Hepatocyte (in vitro differentiated cells): ENCODE data around the gene NUP133. TPM values are rescaled to one million over a fixed set of nuclear protein-coding genes. Genes with fewer than 3 reads are reported as not detected.
"Not testable (repeated sequence)": the region's sequence is repeated elsewhere in the genome, so short reads cannot be mapped to it uniquely, and the experiment has no call there.

Experiments
- DNase-seq: peaks from one replicate; pipeline ENCODE4 v3.0.0-alpha.2; 2016; ENCODE audit warnings: low spot score
- H2AFZ ChIP-seq: fragments of 200-600 bp; sonication (generic); 2 replicates; pipeline ENCODE4 v1.6.0; 2016; ENCODE audit warnings: antibody characterized with exemption, mild to moderate bottlenecking
- H3K27ac ChIP-seq: fragments of 200-600 bp; sonication (generic); 2 replicates; pipeline ENCODE4 v1.5.1; 2016; ENCODE audit warnings: mild to moderate bottlenecking
- H3K27me3 ChIP-seq: fragments of 200-600 bp; sonication (generic); 2 replicates; pipeline ENCODE4 v1.6.1; 2016
- H3K36me3 ChIP-seq: fragments of 200-600 bp; sonication (generic); replicated peaks from 2 replicates; pipeline ENCODE4 v1.5.1; 2016; ENCODE audit warnings: low read depth; ENCODE audit not compliant: insufficient read depth
- H3K4me1 ChIP-seq: fragments of 200-600 bp; sonication (generic); 2 replicates; pipeline ENCODE4 v1.5.1; 2016; ENCODE audit warnings: mild to moderate bottlenecking, moderate library complexity; ENCODE audit not compliant: insufficient read depth
- H3K4me2 ChIP-seq: fragments of 200-600 bp; sonication (generic); 2 replicates; pipeline ENCODE4 v1.6.0; 2016
- H3K4me3 ChIP-seq: fragments of 200-600 bp; sonication (generic); 2 replicates; pipeline ENCODE4 v1.5.1; 2016; ENCODE audit warnings: mild to moderate bottlenecking
- H3K79me2 ChIP-seq: fragments of 200-600 bp; sonication (generic); 2 replicates; pipeline ENCODE4 v1.6.0; 2017; ENCODE audit warnings: mild to moderate bottlenecking
- H3K9me2 ChIP-seq: fragments of 200-600 bp; sonication (generic); replicated peaks from 2 replicates; pipeline ENCODE4 v1.6.0; 2017; ENCODE audit warnings: mild to moderate bottlenecking; ENCODE audit not compliant: insufficient read depth
- H3K9me3 ChIP-seq: fragments of 200-600 bp; sonication (generic); 2 replicates; pipeline ENCODE4 v1.5.1; 2016; ENCODE audit warnings: low read depth, mild to moderate bottlenecking
- H4K20me1 ChIP-seq: fragments of 200-600 bp; sonication (generic); 2 replicates; pipeline ENCODE4 v1.6.0; 2016; ENCODE audit warnings: mild to moderate bottlenecking; ENCODE audit not compliant: insufficient read depth, poor library complexity, severe bottlenecking
- EZH2 ChIP-seq: fragments of 200-600 bp; sonication (generic); IDR thresholded peaks from 2 replicates; pipeline ENCODE4 v1.6.1; 2016; ENCODE audit warnings: antibody characterized with exemption, mild to moderate bottlenecking, borderline replicate concordance
- EZH2phosphoT487 ChIP-seq: fragments of 200-600 bp; sonication (generic); IDR thresholded peaks from one replicate; pipeline ENCODE4 v1.6.1; 2018; ENCODE audit warnings: antibody characterized with exemption, mild to moderate bottlenecking, low read depth, moderate library complexity; ENCODE audit not compliant: unreplicated experiment, severe bottlenecking
- WGBS: methylation state at CpG from one replicate; pipeline ENCODE4 v1.1.6; 2016; ENCODE audit warnings: low lambda C conversion rate; ENCODE audit errors: missing lambda C conversion rate; 5-methylcytosine and 5-hydroxymethylcytosine counted together
- polyA plus RNA-seq: library from polyadenylated mRNA; unstranded; fragments of >200 nt; fragmentation: Nextera tagmentation; extraction: Ambion mirVana; gene quantifications from 2 replicates; pipeline ENCODE4 v1.2.1, GENCODE V29; 2016
- total RNA-seq: library from RNA; depleted of rRNA; stranded (reverse); fragments of >200 nt; gene quantifications from 2 replicates; pipeline ENCODE4 v1.2.3, GENCODE V29; 2014
- TF ChIP-seq, protein P1 (sequence below): fragments of 200-600 bp; sonication (generic); IDR thresholded peaks from 2 replicates; pipeline ENCODE4 v1.5.1; 2016; ENCODE audit warnings: antibody characterized with exemption, mild to moderate bottlenecking; ENCODE audit not compliant: poor library complexity

Gene NUP133
- total and polyA plus RNA-seq, 2 experiments from 2014 or later, result 18.8 to 33.2 TPM

DNA sequence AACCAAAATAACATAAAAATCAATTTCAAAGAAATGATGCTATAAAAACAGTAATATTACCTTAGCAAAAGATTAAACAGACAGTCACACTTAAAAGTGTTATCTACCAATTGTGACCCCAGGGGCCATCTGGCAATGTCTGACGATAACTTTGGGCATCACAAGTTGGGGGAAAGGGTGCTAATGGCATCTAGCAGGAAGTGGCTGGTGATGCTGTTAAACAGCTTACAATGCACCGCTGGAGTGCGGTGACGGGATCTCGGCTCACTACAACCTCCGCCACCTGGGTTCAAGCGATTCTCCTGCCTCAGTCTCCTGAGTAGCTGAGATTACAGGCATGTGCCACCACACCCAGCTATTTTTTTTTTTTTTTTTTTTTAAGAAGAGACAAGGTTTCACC, 27.6 kb downstream of the NUP133 start:
- no peaks in the 10 kb centered on the region for H3K4me1 ChIP-seq
- TF ChIP-seq EZH2 (no peak), EZH2phosphoT487 (no peak)
- TF ChIP-seq, protein P1, sequence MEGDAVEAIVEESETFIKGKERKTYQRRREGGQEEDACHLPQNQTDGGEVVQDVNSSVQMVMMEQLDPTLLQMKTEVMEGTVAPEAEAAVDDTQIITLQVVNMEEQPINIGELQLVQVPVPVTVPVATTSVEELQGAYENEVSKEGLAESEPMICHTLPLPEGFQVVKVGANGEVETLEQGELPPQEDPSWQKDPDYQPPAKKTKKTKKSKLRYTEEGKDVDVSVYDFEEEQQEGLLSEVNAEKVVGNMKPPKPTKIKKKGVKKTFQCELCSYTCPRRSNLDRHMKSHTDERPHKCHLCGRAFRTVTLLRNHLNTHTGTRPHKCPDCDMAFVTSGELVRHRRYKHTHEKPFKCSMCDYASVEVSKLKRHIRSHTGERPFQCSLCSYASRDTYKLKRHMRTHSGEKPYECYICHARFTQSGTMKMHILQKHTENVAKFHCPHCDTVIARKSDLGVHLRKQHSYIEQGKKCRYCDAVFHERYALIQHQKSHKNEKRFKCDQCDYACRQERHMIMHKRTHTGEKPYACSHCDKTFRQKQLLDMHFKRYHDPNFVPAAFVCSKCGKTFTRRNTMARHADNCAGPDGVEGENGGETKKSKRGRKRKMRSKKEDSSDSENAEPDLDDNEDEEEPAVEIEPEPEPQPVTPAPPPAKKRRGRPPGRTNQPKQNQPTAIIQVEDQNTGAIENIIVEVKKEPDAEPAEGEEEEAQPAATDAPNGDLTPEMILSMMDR, result no peak
- no peaks in the 10 kb centered on the region for H3K9me2 ChIP-seq
- 92% methylated on average over 7 of the region's 7 CpGs for WGBS
- H3K36me3 ChIP-seq, result no peaks in the 10 kb centered on the region
- DNase-seq, result no peak
- H2AFZ ChIP-seq, result no peak overlapping the region
- H3K4me3 ChIP-seq, result no peak overlapping the region
- no peaks in the 10 kb centered on the region for H4K20me1 ChIP-seq
- peaks cover 4% of the 10 kb centered on the region for H3K79me2 ChIP-seq
- H3K4me2 ChIP-seq, result no peak overlapping the region
- H3K27me3 ChIP-seq, result no peaks in the 10 kb centered on the region
- no peaks in the 10 kb centered on the region for H3K9me3 ChIP-seq
- no peak overlapping the region for H3K27ac ChIP-seq

DNA sequence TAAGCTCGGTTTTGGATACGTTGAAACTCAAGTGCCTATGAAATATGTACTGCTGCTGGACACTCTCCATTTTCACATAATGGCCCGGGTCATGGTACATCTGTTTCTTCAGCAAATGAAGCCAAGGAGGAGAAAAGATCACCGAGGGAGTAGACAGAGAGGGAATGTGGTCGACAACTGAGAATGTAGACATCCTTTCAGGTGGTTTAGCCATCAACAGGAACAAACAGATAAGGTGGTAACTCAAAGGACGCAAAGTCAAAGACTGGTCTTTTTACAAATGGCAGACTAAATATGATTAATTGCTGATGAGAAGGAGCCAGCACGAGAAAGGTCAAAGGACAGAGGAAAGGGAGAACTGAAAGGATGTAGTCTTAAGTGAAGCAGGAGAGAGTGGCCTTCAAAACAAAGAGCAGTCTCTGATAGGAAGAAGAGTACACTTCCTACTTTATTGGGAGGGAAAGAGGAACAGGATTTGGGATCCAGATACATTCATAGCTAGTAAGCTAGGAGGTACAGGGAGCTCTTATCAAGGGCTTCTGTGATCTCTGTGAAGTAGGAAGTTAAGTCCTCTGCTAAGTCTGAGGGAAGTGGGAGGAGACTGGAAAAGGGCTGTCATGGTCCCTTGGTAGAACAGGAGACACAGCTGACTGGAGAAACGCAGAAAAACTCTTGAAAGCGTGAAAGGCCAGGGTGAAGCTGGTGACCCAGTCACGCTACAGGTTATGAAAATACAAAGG, 28.3 kb downstream of the NUP133 start:
- no peaks in the 10 kb centered on the region for H3K9me2 ChIP-seq
- no peaks in the 10 kb centered on the region for H3K9me3 ChIP-seq
- no peaks in the 10 kb centered on the region for H4K20me1 ChIP-seq
- no peaks in the 10 kb centered on the region for H3K27me3 ChIP-seq
- no peak overlapping the region for H2AFZ ChIP-seq
- H3K4me1 ChIP-seq, result no peaks in the 10 kb centered on the region
- DNase-seq, result no peak
- H3K4me2 ChIP-seq, result no peak overlapping the region
- H3K4me3 ChIP-seq, result no peak overlapping the region
- H3K27ac ChIP-seq, result no peak overlapping the region
- TF ChIP-seq EZH2 (no peak), EZH2phosphoT487 (no peak)
- TF ChIP-seq, protein P1, result no peak
- H3K79me2 ChIP-seq, result peaks cover 4% of the 10 kb centered on the region
- 90% methylated on average over 10 of the region's 10 CpGs for WGBS
- no peaks in the 10 kb centered on the region for H3K36me3 ChIP-seq

- DNase-seq, result no peak
- H3K4me2 ChIP-seq, result no peak overlapping the region
- no peaks in the 10 kb centered on the region for H3K9me3 ChIP-seq
- H4K20me1 ChIP-seq, result no peaks in the 10 kb centered on the region
- TF ChIP-seq, protein P1, result no peak
- TF ChIP-seq EZH2phosphoT487 (no peak), EZH2 (no peak)
- H2AFZ ChIP-seq, result no peak overlapping the region
- H3K4me1 ChIP-seq, result no peaks in the 10 kb centered on the region
- no peak overlapping the region for H3K4me3 ChIP-seq
- H3K36me3 ChIP-seq, result no peaks in the 10 kb centered on the region
- no peaks in the 10 kb centered on the region for H3K27me3 ChIP-seq
- H3K27ac ChIP-seq, result no peak overlapping the region
- H3K9me2 ChIP-seq, result no peaks in the 10 kb centered on the region
- peaks cover 4% of the 10 kb centered on the region for H3K79me2 ChIP-seq
- WGBS, result 100% methylated on average over 1 of the region's 1 CpG
Measured at GRCh38 chr1:229478852-229479251, 29.3 kb downstream of the NUP133 start.

- not testable (repeated sequence) for DNase-seq, H3K4me2 ChIP-seq, H3K79me2 ChIP-seq, H3K4me3 ChIP-seq, H2AFZ ChIP-seq, H3K9me2 ChIP-seq, H3K4me1 ChIP-seq, H3K27ac ChIP-seq, H3K36me3 ChIP-seq, H3K9me3 ChIP-seq, H3K27me3 ChIP-seq, H4K20me1 ChIP-seq
- 96% methylated on average over 13 of the region's 13 CpGs for WGBS
Measured at GRCh38 chr1:229475859-229476258, 32.3 kb downstream of the NUP133 start.
